Measurements from ENCODE around the gene FEN1.

The FEN1 gene

DNA sequence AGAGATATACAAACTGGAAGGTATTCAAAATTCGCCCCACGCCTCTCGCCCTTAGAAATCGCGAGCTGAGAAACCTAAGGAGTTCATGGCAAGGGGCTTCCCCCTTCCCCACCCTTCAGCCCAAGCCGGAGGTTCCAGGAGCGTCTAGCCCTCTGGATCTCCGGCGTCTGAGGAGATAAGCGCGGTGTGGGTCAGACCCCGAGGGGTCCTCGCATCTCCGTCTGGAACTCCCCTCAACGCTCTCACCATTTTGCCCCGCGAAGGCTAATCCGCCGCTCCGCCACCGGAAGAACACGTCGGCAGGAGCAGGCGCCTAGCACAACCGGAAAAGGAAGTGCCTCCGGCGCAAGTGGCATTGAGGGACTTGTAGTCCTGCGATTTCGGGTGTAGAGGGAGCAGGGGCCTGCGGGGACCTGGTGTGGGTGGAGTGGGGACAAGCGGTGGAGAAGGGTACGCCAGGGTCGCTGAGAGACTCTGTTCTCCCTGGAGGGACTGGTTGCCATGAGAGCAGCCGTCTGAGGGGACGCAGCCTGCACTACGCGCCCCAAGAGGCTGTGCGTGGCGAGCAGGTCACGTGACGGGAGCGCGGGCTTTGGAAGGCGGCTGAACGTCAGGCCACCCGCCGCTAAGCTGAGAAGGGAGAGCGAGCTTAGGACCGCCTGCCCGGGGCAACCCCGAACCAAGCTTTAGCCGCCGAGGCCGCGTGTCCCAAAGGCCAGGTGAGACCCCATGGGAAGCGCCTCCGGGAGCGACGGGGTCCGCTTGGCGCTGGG is at the start of gene FEN1, which contains the start of gene TMEM258:
Gene FEN1, plus strand, starts transcription at position 602 of the 773 bp plus-strand sequence. CDS start 2,451 bp downstream, outside the sequence.
Gene TMEM258, minus strand, starts transcription at position 290 of the 773 bp plus-strand sequence. Its CDS starts 41 bp downstream, at position 249.
- peak; percentile 81 for DNase-seq (ENCODE audit: low read depth)

DNA sequence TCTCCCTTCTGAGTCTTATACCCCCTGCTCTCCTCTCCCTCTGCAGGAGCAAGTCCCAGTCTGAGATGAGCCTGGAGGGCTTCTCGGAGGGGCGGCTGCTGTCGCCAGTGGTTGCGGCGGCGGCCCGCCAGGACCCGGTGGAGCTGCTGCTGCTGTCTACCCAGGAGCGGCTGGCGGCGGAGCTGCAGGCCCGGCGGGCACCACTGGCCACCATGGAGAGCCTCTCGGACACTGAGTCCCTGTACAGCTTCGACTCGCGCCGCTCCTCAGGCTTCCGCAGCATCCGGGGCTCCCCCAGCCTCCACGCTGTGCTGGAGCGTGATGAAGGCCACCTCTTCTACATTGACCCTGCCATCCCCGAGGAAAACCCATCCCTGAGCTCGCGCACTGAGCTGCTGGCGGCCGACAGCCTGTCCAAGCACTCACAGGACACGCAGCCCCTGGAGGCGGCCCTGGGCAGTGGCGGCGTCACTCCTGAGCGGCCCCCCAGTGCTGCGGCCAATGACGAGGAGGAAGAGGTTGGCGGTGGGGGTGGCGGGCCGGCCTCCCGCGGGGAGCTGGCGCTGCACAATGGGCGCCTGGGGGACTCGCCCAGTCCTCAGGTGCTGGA is 49.1 kb upstream of the FEN1 start:
- DNase-seq (ENCODE audit: low read depth), result no peak

- DNase-seq (ENCODE audit: low read depth), result no peak
These were observed 48.5 kb upstream of the FEN1 start for GRCh38 chr11:61744181-61744580.

- DNase-seq (ENCODE audit: low read depth), result no peak
These were observed 48.0 kb upstream of the FEN1 start for GRCh38 chr11:61744609-61745156.

- DNase-seq (ENCODE audit: low read depth), result no peak
These were observed 46.8 kb upstream of the FEN1 start for GRCh38 chr11:61745781-61746441.

- DNase-seq (ENCODE audit: low read depth), result no peak
These were observed 46.1 kb upstream of the FEN1 start for GRCh38 chr11:61746442-61747191.

- peak; percentile 9 for DNase-seq (ENCODE audit: low read depth)
These were observed 45.3 kb upstream of the FEN1 start for GRCh38 chr11:61747192-61747966.

GRCh38 chr11:61747967-61748285 is 44.8 kb upstream of the FEN1 start:
- DNase-seq (ENCODE audit: low read depth), result no peak

DNA sequence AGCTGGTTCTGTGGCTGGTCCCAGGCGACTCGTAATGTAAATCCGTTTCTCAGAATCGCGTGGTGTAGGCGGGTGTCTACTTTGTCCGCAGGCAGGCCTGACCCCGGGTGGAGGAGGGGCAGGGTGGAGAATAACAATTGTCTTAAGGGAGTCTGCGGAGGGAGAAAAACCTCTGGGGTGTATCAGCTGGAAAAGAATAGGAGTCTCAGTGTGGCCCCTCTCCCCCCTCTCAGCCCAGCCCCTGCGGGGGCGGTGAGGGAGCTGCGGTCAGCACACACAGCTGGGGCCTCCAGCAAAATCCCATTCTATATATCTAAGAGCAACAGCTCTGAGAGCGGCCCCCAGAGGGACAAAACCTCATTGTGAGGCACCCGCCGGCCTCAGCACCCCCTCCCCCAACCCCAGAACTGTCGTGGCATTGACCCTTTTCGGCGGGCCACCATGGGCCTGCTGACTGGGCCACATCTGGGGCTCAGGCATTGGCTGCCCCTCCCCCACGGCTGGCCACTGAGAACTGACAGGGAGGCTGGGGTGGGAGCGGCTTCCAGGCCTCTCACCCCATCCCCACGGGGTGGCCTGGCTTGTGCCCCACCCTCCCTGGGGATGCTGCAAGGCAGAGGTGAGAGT is 43.0 kb upstream of the FEN1 start:
- no peak for DNase-seq (ENCODE audit: low read depth)

DNA sequence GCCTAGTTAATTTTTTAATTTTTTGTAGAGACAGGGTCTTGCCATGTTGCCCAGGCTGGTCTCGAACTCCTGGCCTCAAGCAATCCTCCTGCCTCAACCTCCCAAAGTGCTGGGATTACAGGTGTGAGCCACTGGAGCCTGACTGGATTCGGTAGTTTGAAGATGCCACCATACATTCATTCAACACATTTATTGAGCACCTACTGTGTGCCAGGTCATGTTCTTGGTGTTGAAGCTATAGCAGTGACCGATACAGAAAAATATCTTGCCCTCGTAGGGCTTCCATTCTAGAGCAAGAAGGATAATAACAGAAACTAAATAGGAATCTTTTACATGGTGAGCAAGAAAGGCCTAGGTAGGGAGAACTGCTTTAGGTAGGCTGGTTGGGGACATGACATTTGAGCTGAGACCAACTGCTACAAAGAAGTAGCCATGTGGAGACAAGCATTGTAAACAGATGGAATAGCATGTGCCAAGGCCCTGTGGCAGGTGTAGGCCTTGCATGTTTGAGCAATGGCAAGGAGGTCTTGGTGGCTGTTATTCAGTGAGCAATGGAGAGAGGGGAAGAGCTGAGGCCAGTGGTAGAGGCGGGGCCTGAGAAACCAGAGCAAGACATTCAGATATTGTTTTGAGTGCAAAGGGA is 42.0 kb upstream of the FEN1 start:
- no peak for DNase-seq (ENCODE audit: low read depth)

DNA sequence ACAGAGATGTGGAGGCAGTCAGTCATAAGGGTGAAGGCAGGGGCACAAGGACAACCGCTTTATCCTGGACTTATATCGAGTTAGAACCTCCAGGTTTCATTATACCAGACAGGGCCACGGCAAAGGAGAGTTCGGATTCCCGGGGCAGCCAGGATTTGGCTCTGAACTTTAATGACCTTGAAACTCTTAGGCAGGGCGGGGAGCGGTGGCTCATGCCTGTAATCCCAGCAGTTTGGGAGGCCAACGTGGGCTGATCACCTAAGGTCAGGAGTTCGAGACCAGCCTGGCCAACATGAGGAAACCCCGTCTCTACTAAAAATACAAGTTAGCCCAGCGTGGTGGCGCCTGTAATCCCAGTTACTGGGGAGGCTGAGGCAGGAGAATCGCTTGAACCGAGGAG is 41.3 kb upstream of the FEN1 start:
- no peak for DNase-seq (ENCODE audit: low read depth)

DNA sequence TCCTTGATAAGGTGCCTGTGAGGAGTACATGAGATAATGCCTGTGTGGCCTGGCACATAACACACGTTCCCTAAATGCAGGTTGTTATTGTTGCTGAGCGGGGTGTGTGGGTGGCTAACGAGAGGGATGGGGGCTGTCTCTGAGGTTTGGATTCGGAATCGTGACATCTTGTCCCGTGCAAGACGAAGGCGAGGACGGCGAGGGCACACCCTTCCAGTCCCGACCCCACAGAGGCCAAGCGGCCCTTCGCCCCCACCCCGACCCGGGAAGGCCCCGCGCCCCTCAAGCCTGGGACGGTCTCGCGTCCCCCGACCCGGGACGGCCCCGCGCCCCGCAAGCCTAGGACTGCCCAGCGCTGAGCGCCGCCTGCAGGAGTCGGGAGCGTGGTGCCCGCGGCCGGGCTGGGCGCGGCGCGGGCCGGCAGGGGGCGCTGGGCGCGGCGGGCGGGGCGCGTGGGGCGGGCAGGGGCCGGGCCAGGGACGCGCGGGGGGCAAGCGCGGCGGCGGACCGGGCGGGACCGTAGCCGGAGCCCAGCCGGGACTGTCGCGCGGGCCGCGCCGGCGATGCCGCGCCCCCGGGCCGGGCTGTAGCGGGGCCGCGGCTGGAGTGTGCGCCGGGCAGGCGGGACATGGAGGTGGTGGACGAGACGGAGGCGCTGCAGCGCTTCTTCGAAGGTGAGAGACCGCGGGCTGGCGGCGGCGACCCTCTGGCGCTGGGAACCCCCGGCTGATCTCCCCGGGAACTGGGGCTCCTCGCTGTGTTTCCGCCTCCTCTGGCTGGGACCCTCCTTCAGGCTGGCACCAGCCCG is 40.4 kb upstream of the FEN1 start, which contains the start of gene MYRF:
Gene MYRF, plus strand, starts transcription at position 520 of the 808 bp plus-strand sequence. Its CDS starts 109 bp downstream, at position 629.
- DNase-seq (ENCODE audit: low read depth), result peak; percentile 40

GRCh38 chr11:61752925-61753521 is 39.7 kb upstream of the FEN1 start:
- DNase-seq (ENCODE audit: low read depth), result no peak

DNA sequence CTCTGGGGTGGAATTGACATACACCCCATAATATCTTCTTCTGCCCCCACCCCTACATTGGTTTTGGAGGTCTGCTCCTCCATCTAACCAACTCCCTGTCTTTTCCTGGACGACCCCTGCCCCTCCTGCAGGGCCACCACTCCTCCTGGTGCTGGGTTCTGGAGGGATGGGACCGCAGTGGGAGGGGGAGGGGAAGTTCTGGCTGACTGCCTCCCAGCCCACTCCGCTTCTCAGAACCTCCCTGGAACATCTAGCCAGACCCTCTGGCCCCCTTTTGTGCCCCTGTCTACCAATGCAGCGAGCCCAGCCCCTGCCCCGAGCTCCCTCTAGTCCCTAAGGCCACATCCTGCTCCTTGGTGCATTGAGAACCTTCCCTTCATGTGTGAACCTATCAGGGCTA is 39.0 kb upstream of the FEN1 start:
- DNase-seq (ENCODE audit: low read depth), result no peak

- DNase-seq (ENCODE audit: low read depth), result no peak
These were observed 37.9 kb upstream of the FEN1 start for GRCh38 chr11:61754534-61755482.

GRCh38 chr11:61756147-61756451 is 36.6 kb upstream of the FEN1 start:
- DNase-seq (ENCODE audit: low read depth), result no peak

DNA sequence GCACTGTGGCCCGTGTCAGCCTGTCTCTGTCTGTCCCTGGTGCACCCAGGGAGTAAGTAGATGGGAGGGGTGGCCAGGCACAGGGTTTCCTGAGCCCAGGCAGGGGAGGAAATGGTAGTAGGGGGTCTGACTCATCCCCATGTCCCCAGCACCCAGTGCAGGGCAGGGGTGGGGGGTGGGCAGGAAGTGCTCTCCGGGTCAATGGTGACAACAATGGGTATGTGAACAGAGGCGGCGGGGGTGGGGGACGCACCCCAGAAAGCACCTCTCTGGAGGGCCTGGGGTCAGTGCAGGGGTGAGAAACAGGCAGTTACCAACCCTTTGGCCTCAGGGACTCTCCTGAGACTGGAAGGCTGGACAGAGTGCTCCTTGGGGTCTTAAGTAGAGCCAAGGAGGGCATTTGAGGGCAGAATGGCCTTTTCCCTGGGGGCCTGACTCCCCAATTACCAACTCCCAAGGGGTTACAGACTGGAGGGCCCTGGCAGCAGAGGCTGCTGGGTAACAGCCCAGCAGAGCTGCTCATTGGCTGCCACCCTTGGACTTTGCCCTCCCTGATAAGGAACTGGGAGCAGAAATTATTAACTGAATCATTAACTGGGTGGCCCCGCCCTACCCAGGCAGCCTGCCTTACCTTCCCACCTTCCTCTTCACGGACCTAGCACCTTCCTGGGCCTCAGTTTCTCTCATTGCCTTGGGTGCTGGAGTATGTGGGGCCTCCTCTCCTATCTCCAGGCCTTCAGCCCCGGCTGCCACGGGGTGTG is 36.1 kb upstream of the FEN1 start:
- DNase-seq (ENCODE audit: low read depth), result peak; percentile 31

All from stimulated activated CD8-positive, alpha-beta memory T cell treated with anti-CD3 and anti-CD28 coated beads, Interleukin-4, amount 100 ng/mL, for 24 hours (primary cell).